ENCODE data around the gene APOBEC3A.

APOBEC3A gene

GRCh38 chr22:38957046-38957770 lies at the start of gene APOBEC3A:
Gene APOBEC3A (plus strand): TSS chr22:38957609. CDS start chr22:38957692, 83 bp downstream.
- H3K4me1 ChIP-seq (ENCODE audit: control insufficient read depth, insufficient read depth, low read length) = no peaks in the 10 kb centered on the region
- H3K9me3 ChIP-seq (ENCODE audit: control insufficient read depth, insufficient read depth, low read depth, low read length) = no peaks in the 10 kb centered on the region
- H3K4me3 ChIP-seq (ENCODE audit: low read depth, low read length) = no peak within 1 kb of the TSS
- H3K27me3 ChIP-seq (ENCODE audit: control insufficient read depth, insufficient read depth, low read length) = peaks cover 4% of the 10 kb centered on the region; the same call in 1 of the 2 replicates
- no peak within 1 kb of the TSS for H3K9ac ChIP-seq (ENCODE audit: low read length)
- H3K27ac ChIP-seq (ENCODE audit: low read depth, low read length) = no peak within 1 kb of the TSS
- no peaks in the 10 kb centered on the region for H3K36me3 ChIP-seq (ENCODE audit: control insufficient read depth, insufficient read depth, low read length)

- H3K9ac ChIP-seq (ENCODE audit: low read length) = no peak overlapping the region
- H3K9me3 ChIP-seq (ENCODE audit: control insufficient read depth, insufficient read depth, low read depth, low read length) = peaks cover 31% of the 10 kb centered on the region; the same call in 1 of the 2 replicates
- no peaks in the 10 kb centered on the region for H3K4me1 ChIP-seq (ENCODE audit: control insufficient read depth, insufficient read depth, low read length)
- no peaks in the 10 kb centered on the region for H3K36me3 ChIP-seq (ENCODE audit: control insufficient read depth, insufficient read depth, low read length)
- no peak overlapping the region for H3K4me3 ChIP-seq (ENCODE audit: low read depth, low read length)
- H3K27me3 ChIP-seq (ENCODE audit: control insufficient read depth, insufficient read depth, low read length) = no peaks in the 10 kb centered on the region
- no peak overlapping the region for H3K27ac ChIP-seq (ENCODE audit: low read depth, low read length)
These were observed 49.6 kb upstream of the APOBEC3A start for GRCh38 chr22:38907767-38908166.

GRCh38 chr22:38911434-38911833 lies 46.0 kb upstream of the APOBEC3A start:
- Histone ChIP-seq H3K27me3 (ENCODE audit: control insufficient read depth, insufficient read depth, low read length) (no peaks in the 10 kb centered on the region), H3K27ac (ENCODE audit: low read depth, low read length) (no peak overlapping the region), H3K36me3 (ENCODE audit: control insufficient read depth, insufficient read depth, low read length) (no peaks in the 10 kb centered on the region), H3K4me3 (ENCODE audit: low read depth, low read length) (no peak overlapping the region), H3K9ac (ENCODE audit: low read length) (no peak overlapping the region), H3K9me3 (ENCODE audit: control insufficient read depth, insufficient read depth, low read depth, low read length) (0 out of 2 replicates have a peak, but pooled peaks cover 5% of the 10 kb centered on the region), H3K4me1 (ENCODE audit: control insufficient read depth, insufficient read depth, low read length) (no peaks in the 10 kb centered on the region)

GRCh38 chr22:38919631-38920190 lies 37.7 kb upstream of the APOBEC3A start:
- H3K36me3 ChIP-seq (ENCODE audit: control insufficient read depth, insufficient read depth, low read length) = no peaks in the 10 kb centered on the region
- no peak overlapping the region for H3K27ac ChIP-seq (ENCODE audit: low read depth, low read length)
- no peak overlapping the region for H3K9ac ChIP-seq (ENCODE audit: low read length)
- H3K4me3 ChIP-seq (ENCODE audit: low read depth, low read length) = no peak overlapping the region
- H3K27me3 ChIP-seq (ENCODE audit: control insufficient read depth, insufficient read depth, low read length) = no peaks in the 10 kb centered on the region
- H3K9me3 ChIP-seq (ENCODE audit: control insufficient read depth, insufficient read depth, low read depth, low read length) = no peaks in the 10 kb centered on the region
- 0 out of 2 replicates have a peak, but pooled peaks cover 3% of the 10 kb centered on the region for H3K4me1 ChIP-seq (ENCODE audit: control insufficient read depth, insufficient read depth, low read length)

GRCh38 chr22:38921120-38921519 lies 36.3 kb upstream of the APOBEC3A start:
- H3K4me3 ChIP-seq (ENCODE audit: low read depth, low read length) = no peak overlapping the region
- no peak overlapping the region for H3K27ac ChIP-seq (ENCODE audit: low read depth, low read length)
- H3K27me3 ChIP-seq (ENCODE audit: control insufficient read depth, insufficient read depth, low read length) = peaks cover 3% of the 10 kb centered on the region; the same call in 1 of the 2 replicates
- no peaks in the 10 kb centered on the region for H3K36me3 ChIP-seq (ENCODE audit: control insufficient read depth, insufficient read depth, low read length)
- H3K9ac ChIP-seq (ENCODE audit: low read length) = no peak overlapping the region
- H3K9me3 ChIP-seq (ENCODE audit: control insufficient read depth, insufficient read depth, low read depth, low read length) = no peaks in the 10 kb centered on the region
- 0 out of 2 replicates have a peak, but pooled peaks cover 3% of the 10 kb centered on the region for H3K4me1 ChIP-seq (ENCODE audit: control insufficient read depth, insufficient read depth, low read length)

GRCh38 chr22:38921806-38922205 lies 35.6 kb upstream of the APOBEC3A start:
- Histone ChIP-seq H3K9me3 (ENCODE audit: control insufficient read depth, insufficient read depth, low read depth, low read length) (no peaks in the 10 kb centered on the region), H3K4me1 (ENCODE audit: control insufficient read depth, insufficient read depth, low read length) (0 out of 2 replicates have a peak, but pooled peaks cover 3% of the 10 kb centered on the region), H3K9ac (ENCODE audit: low read length) (no peak overlapping the region), H3K27me3 (ENCODE audit: control insufficient read depth, insufficient read depth, low read length) (peaks cover 3% of the 10 kb centered on the region; the same call in 1 of the 2 replicates), H3K4me3 (ENCODE audit: low read depth, low read length) (no peak overlapping the region), H3K27ac (ENCODE audit: low read depth, low read length) (no peak overlapping the region), H3K36me3 (ENCODE audit: control insufficient read depth, insufficient read depth, low read length) (no peaks in the 10 kb centered on the region)

- no peak overlapping the region for H3K27ac ChIP-seq (ENCODE audit: low read depth, low read length)
- H3K9ac ChIP-seq (ENCODE audit: low read length) = no peak overlapping the region
- no peaks in the 10 kb centered on the region for H3K9me3 ChIP-seq (ENCODE audit: control insufficient read depth, insufficient read depth, low read depth, low read length)
- H3K36me3 ChIP-seq (ENCODE audit: control insufficient read depth, insufficient read depth, low read length) = no peaks in the 10 kb centered on the region
- H3K27me3 ChIP-seq (ENCODE audit: control insufficient read depth, insufficient read depth, low read length) = peaks cover 3% of the 10 kb centered on the region; the same call in 1 of the 2 replicates
- H3K4me1 ChIP-seq (ENCODE audit: control insufficient read depth, insufficient read depth, low read length) = peaks cover 7% of the 10 kb centered on the region; the same call in 1 of the 2 replicates
- H3K4me3 ChIP-seq (ENCODE audit: low read depth, low read length) = no peak overlapping the region
These were observed 33.7 kb upstream of the APOBEC3A start for GRCh38 chr22:38923463-38924346.

GRCh38 chr22:38924347-38924952 lies 33.0 kb upstream of the APOBEC3A start:
- H3K9ac ChIP-seq (ENCODE audit: low read length) = no peak overlapping the region
- peaks cover 7% of the 10 kb centered on the region; the same call in 1 of the 2 replicates for H3K4me1 ChIP-seq (ENCODE audit: control insufficient read depth, insufficient read depth, low read length)
- H3K36me3 ChIP-seq (ENCODE audit: control insufficient read depth, insufficient read depth, low read length) = no peaks in the 10 kb centered on the region
- no peak overlapping the region for H3K4me3 ChIP-seq (ENCODE audit: low read depth, low read length)
- no peaks in the 10 kb centered on the region for H3K9me3 ChIP-seq (ENCODE audit: control insufficient read depth, insufficient read depth, low read depth, low read length)
- no peak overlapping the region for H3K27ac ChIP-seq (ENCODE audit: low read depth, low read length)
- peaks cover 3% of the 10 kb centered on the region; the same call in 1 of the 2 replicates for H3K27me3 ChIP-seq (ENCODE audit: control insufficient read depth, insufficient read depth, low read length)

- peaks cover 7% of the 10 kb centered on the region; the same call in 1 of the 2 replicates for H3K4me1 ChIP-seq (ENCODE audit: control insufficient read depth, insufficient read depth, low read length)
- H3K27me3 ChIP-seq (ENCODE audit: control insufficient read depth, insufficient read depth, low read length) = peaks cover 3% of the 10 kb centered on the region; the same call in 1 of the 2 replicates
- H3K9me3 ChIP-seq (ENCODE audit: control insufficient read depth, insufficient read depth, low read depth, low read length) = no peaks in the 10 kb centered on the region
- no peak overlapping the region for H3K27ac ChIP-seq (ENCODE audit: low read depth, low read length)
- no peaks in the 10 kb centered on the region for H3K36me3 ChIP-seq (ENCODE audit: control insufficient read depth, insufficient read depth, low read length)
- no peak overlapping the region for H3K4me3 ChIP-seq (ENCODE audit: low read depth, low read length)
- H3K9ac ChIP-seq (ENCODE audit: low read length) = no peak overlapping the region
These were observed 31.8 kb upstream of the APOBEC3A start for GRCh38 chr22:38925571-38926041.

- Histone ChIP-seq H3K36me3 (ENCODE audit: control insufficient read depth, insufficient read depth, low read length) (no peaks in the 10 kb centered on the region), H3K27ac (ENCODE audit: low read depth, low read length) (no peak overlapping the region), H3K9ac (ENCODE audit: low read length) (no peak overlapping the region), H3K27me3 (ENCODE audit: control insufficient read depth, insufficient read depth, low read length) (peaks cover 3% of the 10 kb centered on the region; the same call in 1 of the 2 replicates), H3K4me3 (ENCODE audit: low read depth, low read length) (peak overlapping the region; percentile 31), H3K4me1 (ENCODE audit: control insufficient read depth, insufficient read depth, low read length) (peaks cover 7% of the 10 kb centered on the region; the same call in 1 of the 2 replicates), H3K9me3 (ENCODE audit: control insufficient read depth, insufficient read depth, low read depth, low read length) (no peaks in the 10 kb centered on the region)
These were observed 30.2 kb upstream of the APOBEC3A start for GRCh38 chr22:38927033-38927781.
